HG03457 (cell line): ENCODE measurements around the gene CEMIP.
"Not testable (repeated sequence)": the region's sequence is repeated elsewhere in the genome, so short reads cannot be mapped to it uniquely, and the experiment has no call there.

Experiments used
- ATAC-seq: cut with Tn5 transposase; IDR thresholded peaks from one replicate; pipeline ENCODE4 v1.9.1; 2021; ENCODE audit warnings: moderate number of reproducible peaks; ENCODE audit not compliant: unreplicated experiment

Gene CEMIP

GRCh38 chr15:80755885-80756284 is 23.3 kb upstream of the CEMIP start:
- ATAC-seq, result no peak

- ATAC-seq, result no peak
Observed at GRCh38 chr15:80758130-80758745, 20.9 kb upstream of the CEMIP start.

GRCh38 chr15:80760960-80761359 is 18.2 kb upstream of the CEMIP start:
- no peak for ATAC-seq

- no peak for ATAC-seq
Observed at GRCh38 chr15:80761754-80762153, 17.4 kb upstream of the CEMIP start.

GRCh38 chr15:80763235-80763634 is 15.9 kb upstream of the CEMIP start:
- not testable (repeated sequence) for ATAC-seq

- no peak for ATAC-seq
Observed at GRCh38 chr15:80764535-80764934, 14.6 kb upstream of the CEMIP start.

GRCh38 chr15:80766275-80766674 is 12.9 kb upstream of the CEMIP start:
- no peak for ATAC-seq

- no peak for ATAC-seq
Observed at GRCh38 chr15:80768158-80768557, 11.0 kb upstream of the CEMIP start.

- no peak for ATAC-seq
Observed at GRCh38 chr15:80769153-80769828, 9.9 kb upstream of the CEMIP start.

- ATAC-seq, result no peak
Observed at GRCh38 chr15:80769829-80770705, 9.1 kb upstream of the CEMIP start.

GRCh38 chr15:80773122-80773551 is 6.0 kb upstream of the CEMIP start:
- no peak for ATAC-seq

- ATAC-seq, result no peak
Observed at GRCh38 chr15:80773792-80774352, 5.3 kb upstream of the CEMIP start.

- ATAC-seq, result no peak
Observed at GRCh38 chr15:80774486-80774885, 4.7 kb upstream of the CEMIP start.

GRCh38 chr15:80775338-80775737 is 3.8 kb upstream of the CEMIP start:
- no peak for ATAC-seq

GRCh38 chr15:80776420-80777045 is 2.6 kb upstream of the CEMIP start:
- ATAC-seq, result no peak

- no peak for ATAC-seq
Observed at GRCh38 chr15:80777137-80777536, 2.0 kb upstream of the CEMIP start.

- no peak for ATAC-seq
Observed at GRCh38 chr15:80777826-80778620, 1.1 kb upstream of the CEMIP start.

GRCh38 chr15:80778621-80778963 is 578 bp upstream of the CEMIP start:
- no peak for ATAC-seq

- no peak for ATAC-seq
Observed at GRCh38 chr15:80779658-80780415, 667 bp downstream of the CEMIP start.
